Liver (tissue), 9 donors: ENCODE results near the gene HMMR. TPM values are rescaled to one million over a fixed set of nuclear protein-coding genes. Genes with fewer than 3 reads are reported as not detected.

Source experiments
- DNase-seq: peaks from one replicate; pipeline ENCODE4 v3.0.0-alpha.2; 2017; ENCODE audit warnings: low spot score
- H3K27ac ChIP-seq, 2 donors: one replicate each; pipeline ENCODE4 v1.7.0; 2013; ENCODE audit warnings: inconsistent platforms in 2 of 2, low read length in 2 of 2, control low read depth in 1 of 2, low read depth in 1 of 2, mild to moderate bottlenecking in 1 of 2
- H3K27me3 ChIP-seq, 4 donors: one replicate each; pipeline versions ENCODE4 v1.6.1 to v1.7.0; 2013; ENCODE audit warnings: low read length in 3 of 4, inconsistent platforms in 1 of 4, mild to moderate bottlenecking in 1 of 4, moderate library complexity in 1 of 4; ENCODE audit not compliant: control insufficient read depth in 4 of 4, insufficient read depth in 4 of 4
- H3K36me3 ChIP-seq, 4 donors: one replicate each; pipeline versions ENCODE4 v1.6.1 to v1.7.0; 2013; ENCODE audit warnings: low read length in 3 of 4, mild to moderate bottlenecking in 3 of 4, low read depth in 1 of 4, moderate library complexity in 1 of 4; ENCODE audit not compliant: control insufficient read depth in 4 of 4, insufficient read depth in 3 of 4
- H3K4me1 ChIP-seq, 4 donors: one replicate each; pipeline versions ENCODE4 v1.6.1 to v1.7.0; 2013; ENCODE audit warnings: low read length in 3 of 4, mild to moderate bottlenecking in 3 of 4, moderate library complexity in 1 of 4; ENCODE audit not compliant: control insufficient read depth in 4 of 4, insufficient read depth in 4 of 4
- H3K4me3 ChIP-seq, 3 donors: one replicate each; pipeline versions ENCODE4 v1.6.1 to v1.7.0; 2013; ENCODE audit warnings: low read length in 3 of 3, control low read depth in 1 of 3, low read depth in 1 of 3, mild to moderate bottlenecking in 1 of 3
- H3K9ac ChIP-seq, 2 donors: one replicate each; pipeline ENCODE4 v1.7.0; 2013; ENCODE audit warnings: low read length in 2 of 2, mild to moderate bottlenecking in 2 of 2, moderate library complexity in 2 of 2, control low read depth in 1 of 2, low read depth in 1 of 2
- H3K9me3 ChIP-seq, 4 donors: one replicate each; pipeline versions ENCODE4 v1.6.1 to v1.7.0; 2013; ENCODE audit warnings: low read length in 3 of 4; ENCODE audit not compliant: control insufficient read depth in 4 of 4
- ATF3 ChIP-seq: IDR thresholded peaks from 2 replicates; pipeline ENCODE4 v1.6.1; 2016; ENCODE audit warnings: antibody characterized with exemption
- CTCF ChIP-seq: fragments of 150-350 bp; IDR thresholded peaks from 2 replicates; pipeline ENCODE4 v1.5.1; 2017; ENCODE audit warnings: improper control_type of control experiment, low read depth, low read length; ENCODE audit not compliant: missing input control
- EGR1 ChIP-seq, 2 donors: IDR thresholded peaks; 2 replicates each; pipeline ENCODE4 v1.6.1; 2016 to 2018; ENCODE audit warnings: antibody characterized with exemption in 2 of 2, low read depth in 2 of 2
- FOXA1 ChIP-seq: IDR thresholded peaks from 2 replicates; pipeline ENCODE4 v1.6.1; 2016; ENCODE audit warnings: antibody characterized with exemption
- FOXA2 ChIP-seq: IDR thresholded peaks from 2 replicates; pipeline ENCODE4 v1.6.1; 2016; ENCODE audit warnings: antibody characterized with exemption
- GABPA ChIP-seq, 2 donors: IDR thresholded peaks in 1 of 2; conservative IDR thresholded peaks in 1 of 2; 2 replicates each; pipeline ENCODE4 v1.6.1; 2016; ENCODE audit warnings: antibody characterized with exemption in 2 of 2, mild to moderate bottlenecking in 1 of 2, moderate library complexity in 1 of 2
- HNF4A ChIP-seq, 2 donors: conservative IDR thresholded peaks; 2 replicates each; pipeline ENCODE4 v1.6.1; 2016; ENCODE audit warnings: antibody characterized with exemption in 2 of 2, mild to moderate bottlenecking in 2 of 2
- HNF4G ChIP-seq: IDR thresholded peaks from 2 replicates; pipeline ENCODE4 v1.6.1; 2016; ENCODE audit warnings: antibody characterized with exemption
- JUND ChIP-seq, 2 donors: IDR thresholded peaks; 2 replicates each; pipeline ENCODE4 v1.6.1; 2016; ENCODE audit warnings: antibody characterized with exemption in 2 of 2
- MAX ChIP-seq: IDR thresholded peaks from 2 replicates; pipeline ENCODE4 v1.6.1; 2016; ENCODE audit warnings: antibody characterized with exemption
- NR2F2 ChIP-seq: IDR thresholded peaks from 2 replicates; pipeline ENCODE4 v1.6.1; 2016; ENCODE audit warnings: antibody characterized with exemption
- RAD21 ChIP-seq, 2 donors: IDR thresholded peaks; 2 replicates each; pipeline ENCODE4 v1.6.1; 2016; ENCODE audit warnings: antibody characterized with exemption in 2 of 2, mild to moderate bottlenecking in 2 of 2
- REST ChIP-seq: IDR thresholded peaks from 2 replicates; pipeline ENCODE4 v1.6.1; 2016; ENCODE audit warnings: antibody characterized with exemption, mild to moderate bottlenecking
- RXRA ChIP-seq, 2 donors: IDR thresholded peaks; 2 replicates each; pipeline ENCODE4 v1.6.1; 2017 to 2018; ENCODE audit warnings: antibody characterized with exemption in 2 of 2, mild to moderate bottlenecking in 1 of 2
- SP1 ChIP-seq: IDR thresholded peaks from 2 replicates; pipeline ENCODE4 v1.6.1; 2018; ENCODE audit warnings: antibody characterized with exemption, mild to moderate bottlenecking
- TAF1 ChIP-seq: conservative IDR thresholded peaks from 2 replicates; pipeline ENCODE4 v1.6.1; 2016; ENCODE audit warnings: antibody characterized with exemption, mild to moderate bottlenecking
- YY1 ChIP-seq: IDR thresholded peaks from 2 replicates; pipeline ENCODE4 v1.6.1; 2016; ENCODE audit warnings: antibody characterized with exemption, mild to moderate bottlenecking
- ZBTB33 ChIP-seq: IDR thresholded peaks from 2 replicates; pipeline ENCODE4 v1.6.1; 2016; ENCODE audit warnings: antibody characterized with exemption
- WGBS: extraction: QIAGEN DNeasy Blood & Tissue Kit; methylation state at CpG from one replicate; pipeline ENCODE4 v1.1.7; 2013; 5-methylcytosine and 5-hydroxymethylcytosine counted together
- polyA plus RNA-seq, 2 donors: library from polyadenylated mRNA; stranded (reverse) in 1 of 2; unstranded in 1 of 2; fragments of 200-250 nt in 1 of 2; fragments of >200 nt in 1 of 2; fragmentation: Nextera tagmentation in 1 of 2; extraction: Ambion mirVana in 1 of 2; gene quantifications; one replicate each; pipeline versions ENCODE4 v1.2.1 to v1.2.3, GENCODE V29; 2013 to 2015
- total RNA-seq, 2 donors: library from RNA; depleted of rRNA; stranded (reverse); fragments of >200 nt; gene quantifications; one replicate each; pipeline ENCODE4 v1.2.3, GENCODE V29; 2014
- donor health status: healthy.
- donor health status: healthy.
- donor health status: healthy.
- donor health status: healthy.
- donor health status: healthy.

The HMMR gene
- total and polyA plus RNA-seq, 4 donors = 0.33 to 48.5 (median 2.3) TPM

- Histone ChIP-seq H3K27ac (no peak overlapping the region), H3K9ac (no peak overlapping the region), H3K36me3 (peaks cover 3 to 38% (median 29%) of the 10 kb centered on the region in 4 donors), H3K27me3 (no peaks in the 10 kb centered on the region), H3K4me3 (no peak overlapping the region), H3K4me1 (peaks cover 7 to 33% (median 26%) of the 10 kb centered on the region in 4 donors), H3K9me3 (no peaks in the 10 kb centered on the region)
- 82% methylated on average over 5 of the region's 5 CpGs for WGBS
- TF ChIP-seq HNF4G (no peak), FOXA2 (no peak), JUND (IDR thresholded peaks at IDR 0.05) (no peak), NR2F2 (no peak), CTCF (no peak), ATF3 (no peak), REST (no peak), RXRA (IDR thresholded peaks at IDR 0.05) (no peak), TAF1 (no peak), ZBTB33 (no peak), YY1 (no peak), EGR1 (IDR thresholded peaks at IDR 0.05; ENCODE audit: low read depth in 2 of 2) (no peak), HNF4A (conservative IDR thresholded peaks at IDR 0.05) (no peak), GABPA (IDR thresholded peaks at IDR 0.05 in 1 of 2, conservative IDR thresholded peaks at IDR 0.05 in 1 of 2) (no peak), MAX (no peak), FOXA1 (no peak), SP1 (no peak)
- no peak for DNase-seq
These were observed 52.1 kb downstream of the HMMR start for GRCh38 chr5:163512526-163512925.

- no peak overlapping the region for H3K9ac ChIP-seq
- 93% methylated on average over 1 of the region's 1 CpG for WGBS
- TF ChIP-seq EGR1 (IDR thresholded peaks at IDR 0.05; ENCODE audit: low read depth in 2 of 2) (no peak), RAD21 (IDR thresholded peaks at IDR 0.05) (no peak), FOXA2 (no peak), YY1 (no peak), MAX (no peak), NR2F2 (no peak), JUND (IDR thresholded peaks at IDR 0.05) (no peak), HNF4G (no peak), GABPA (IDR thresholded peaks at IDR 0.05 in 1 of 2, conservative IDR thresholded peaks at IDR 0.05 in 1 of 2) (no peak), CTCF (no peak)
- no peaks in the 10 kb centered on the region for H3K9me3 ChIP-seq
- H3K36me3 ChIP-seq = peaks cover 0 to 8% (median 2%) of the 10 kb centered on the region in 4 donors
- DNase-seq = no peak
- no peak overlapping the region for H3K27ac ChIP-seq
- no peaks in the 10 kb centered on the region for H3K27me3 ChIP-seq
- no peak overlapping the region for H3K4me3 ChIP-seq
- no peaks in the 10 kb centered on the region for H3K4me1 ChIP-seq
These were observed 64.7 kb downstream of the HMMR start for GRCh38 chr5:163525096-163525495.
